Upper lobe of right lung (tissue), 1 donor: ENCODE data around the gene SIAH2. TPM values are rescaled to one million over a fixed set of nuclear protein-coding genes. Genes with fewer than 3 reads are reported as not detected.

Experiments used
- ATAC-seq: fragments of 200-7000 bp; cut with Tn5 transposase; one replicate; pipeline ENCODE4 v1.9.1; 2020; ENCODE audit warnings: mild to moderate bottlenecking, moderate library complexity
- DNase-seq: peaks from one replicate; pipeline ENCODE4 v3.0.0-alpha.2; 2020
- H3K27ac ChIP-seq: fragments of 200-600 bp; one replicate; pipeline ENCODE4 v1.8.0; 2022
- H3K27me3 ChIP-seq: fragments of 200-600 bp; one replicate; pipeline ENCODE4 v1.8.0; 2022; ENCODE audit warnings: mild to moderate bottlenecking
- H3K36me3 ChIP-seq: fragments of 200-600 bp; one replicate; pipeline ENCODE4 v1.8.0; 2022
- H3K4me1 ChIP-seq: fragments of 200-600 bp; one replicate; pipeline ENCODE4 v1.8.0; 2022
- H3K4me3 ChIP-seq: fragments of 200-600 bp; one replicate; pipeline ENCODE4 v1.8.0; 2022; ENCODE audit warnings: mild to moderate bottlenecking
- H3K9me3 ChIP-seq: fragments of 200-600 bp; one replicate; pipeline ENCODE4 v1.8.0; 2022
- intact Hi-C: fragments of 100-400 bp; cut with DNase I; formaldehyde crosslinking; loops from one replicate; pipeline ENCODE4 v1.11.0; 2022
- total RNA-seq: library from RNA; stranded (reverse); fragmentation: NEBNext Ultra II Directional; extraction: Animal tissue kit (Norgen Biotek cat#: 25700); gene quantifications from one replicate; pipeline ENCODE4 v1.2.1, GENCODE V29; 2021
- TF ChIP-seq, protein P1 (sequence below): fragments of 200-600 bp; IDR thresholded peaks from one replicate; pipeline ENCODE4 v1.8.0; 2022; ENCODE audit warnings: antibody characterized with exemption
- donor health status: DM: no; HTN: yes; CAD: no; lungs with severe emphysema.

The SIAH2 gene
- total RNA-seq, 1 donor from 2014 or later: 16.9 TPM

DNA sequence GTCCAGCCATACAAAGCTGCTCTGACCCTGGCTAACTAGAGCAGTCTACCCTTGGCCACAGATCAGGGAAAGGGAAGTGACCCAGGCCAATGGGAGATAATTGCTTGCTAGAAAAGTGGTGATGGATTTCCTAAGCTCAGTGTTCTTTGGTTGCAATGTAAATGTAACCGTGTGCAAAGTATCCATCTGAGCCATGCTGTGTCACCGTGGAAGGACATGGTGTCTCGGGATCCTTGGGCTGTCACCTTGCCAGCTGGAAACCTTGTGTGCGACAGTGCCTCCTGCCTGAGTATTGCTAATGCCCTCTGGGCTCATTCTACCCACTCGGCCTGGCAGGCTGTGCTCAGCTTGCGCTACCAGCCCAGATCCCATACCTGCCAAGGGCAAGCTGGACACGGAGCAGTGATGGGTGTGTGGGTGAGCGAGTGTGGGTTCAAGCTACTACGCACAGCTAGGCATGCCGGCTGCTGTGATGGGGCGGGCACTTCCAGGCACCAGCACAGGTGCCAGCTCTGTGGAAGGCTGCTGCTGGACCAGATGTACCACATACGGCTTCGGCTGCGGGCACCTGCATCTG is 10.7 kb upstream of the SIAH2 start:
- no peak overlapping the region for H3K4me3 ChIP-seq
- ATAC-seq (no peak), DNase-seq (no peak)
- no peaks in the 10 kb centered on the region for H3K9me3 ChIP-seq
- H3K4me1 ChIP-seq: no peaks in the 10 kb centered on the region
- no peaks in the 10 kb centered on the region for H3K27me3 ChIP-seq
- TF ChIP-seq, protein P1, sequence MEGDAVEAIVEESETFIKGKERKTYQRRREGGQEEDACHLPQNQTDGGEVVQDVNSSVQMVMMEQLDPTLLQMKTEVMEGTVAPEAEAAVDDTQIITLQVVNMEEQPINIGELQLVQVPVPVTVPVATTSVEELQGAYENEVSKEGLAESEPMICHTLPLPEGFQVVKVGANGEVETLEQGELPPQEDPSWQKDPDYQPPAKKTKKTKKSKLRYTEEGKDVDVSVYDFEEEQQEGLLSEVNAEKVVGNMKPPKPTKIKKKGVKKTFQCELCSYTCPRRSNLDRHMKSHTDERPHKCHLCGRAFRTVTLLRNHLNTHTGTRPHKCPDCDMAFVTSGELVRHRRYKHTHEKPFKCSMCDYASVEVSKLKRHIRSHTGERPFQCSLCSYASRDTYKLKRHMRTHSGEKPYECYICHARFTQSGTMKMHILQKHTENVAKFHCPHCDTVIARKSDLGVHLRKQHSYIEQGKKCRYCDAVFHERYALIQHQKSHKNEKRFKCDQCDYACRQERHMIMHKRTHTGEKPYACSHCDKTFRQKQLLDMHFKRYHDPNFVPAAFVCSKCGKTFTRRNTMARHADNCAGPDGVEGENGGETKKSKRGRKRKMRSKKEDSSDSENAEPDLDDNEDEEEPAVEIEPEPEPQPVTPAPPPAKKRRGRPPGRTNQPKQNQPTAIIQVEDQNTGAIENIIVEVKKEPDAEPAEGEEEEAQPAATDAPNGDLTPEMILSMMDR: no peak
- H3K27ac ChIP-seq: no peak overlapping the region
- intact Hi-C loops: no loop called here
- no peaks in the 10 kb centered on the region for H3K36me3 ChIP-seq

GRCh38 chr3:150771600-150771999 is 8.6 kb upstream of the SIAH2 start:
- H3K36me3 ChIP-seq: no peaks in the 10 kb centered on the region
- intact Hi-C loops: no loop called here

GRCh38 chr3:150770681-150771080 is 7.7 kb upstream of the SIAH2 start:
- Histone ChIP-seq H3K36me3 (no peaks in the 10 kb centered on the region), H3K9me3 (no peaks in the 10 kb centered on the region), H3K4me3 (no peak overlapping the region), H3K27me3 (no peaks in the 10 kb centered on the region), H3K27ac (no peak overlapping the region), H3K4me1 (no peaks in the 10 kb centered on the region)
- intact Hi-C loops: no loop called here
- TF ChIP-seq, protein P1: no peak
- ATAC-seq: no peak
- no peak for DNase-seq

More at GRCh38 chr3:150771600-150771999, 8.6 kb upstream of the SIAH2 start:
- Histone ChIP-seq H3K27me3 (no peaks in the 10 kb centered on the region), H3K4me1 (no peaks in the 10 kb centered on the region), H3K27ac (no peak overlapping the region), H3K4me3 (no peak overlapping the region), H3K9me3 (no peaks in the 10 kb centered on the region)
- TF ChIP-seq, protein P1: no peak
- no peak for DNase-seq
- no peak for ATAC-seq

- ATAC-seq (no peak), DNase-seq (no peak)
- intact Hi-C loops: no loop called here
- no peaks in the 10 kb centered on the region for H3K36me3 ChIP-seq
- TF ChIP-seq, protein P1: no peak
- no peaks in the 10 kb centered on the region for H3K27me3 ChIP-seq
- H3K4me1 ChIP-seq: peaks cover 4% of the 10 kb centered on the region
- H3K4me3 ChIP-seq: no peak overlapping the region
- no peaks in the 10 kb centered on the region for H3K9me3 ChIP-seq
- H3K27ac ChIP-seq: no peak overlapping the region
Measured at GRCh38 chr3:150766742-150767141, 3.8 kb upstream of the SIAH2 start.

DNA sequence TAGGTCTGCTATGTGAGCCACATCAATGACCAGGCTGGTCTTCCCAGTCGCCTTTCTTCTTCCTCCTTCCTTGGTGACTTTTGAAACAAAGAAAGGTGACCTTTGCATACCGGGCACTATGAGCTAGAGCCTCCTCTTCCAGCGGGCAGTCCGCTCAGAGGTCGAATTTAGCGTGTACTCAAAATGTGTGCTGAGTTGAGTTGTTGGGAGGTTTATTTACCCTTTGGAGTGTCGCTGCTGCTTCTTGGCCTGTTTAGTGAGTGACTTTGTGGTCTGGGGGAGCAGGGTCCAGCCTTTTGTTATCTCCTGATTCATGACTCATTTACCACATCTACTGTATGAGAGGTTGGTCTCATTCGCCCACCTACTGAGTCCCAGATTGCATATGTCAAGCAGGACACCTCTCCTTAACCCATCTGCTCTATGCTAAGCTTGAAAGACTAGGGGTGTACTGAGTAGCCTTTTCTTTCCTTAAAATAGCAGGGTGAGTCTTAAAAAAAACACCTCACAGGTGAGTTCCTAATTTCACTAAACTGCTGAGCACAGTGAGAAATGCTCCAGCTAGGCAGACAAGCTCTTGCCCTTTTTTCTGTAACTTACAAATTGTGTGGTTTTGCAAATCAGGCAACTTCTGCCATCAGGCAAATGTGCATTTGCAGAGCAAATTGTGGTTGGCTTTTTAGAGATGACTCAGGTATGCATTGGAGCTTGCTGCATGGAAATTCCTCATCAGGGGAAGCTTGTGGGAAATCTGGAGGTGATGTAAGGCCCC is 3.2 kb upstream of the SIAH2 start:
- no peak overlapping the region for H3K27ac ChIP-seq

More for the DNA sequence above, 3.2 kb upstream of the SIAH2 start:
- Histone ChIP-seq H3K36me3 (no peaks in the 10 kb centered on the region), H3K9me3 (no peaks in the 10 kb centered on the region), H3K4me3 (no peak overlapping the region), H3K27me3 (no peaks in the 10 kb centered on the region), H3K4me1 (peaks cover 7% of the 10 kb centered on the region)
- ATAC-seq (no peak), DNase-seq (no peak)
- intact Hi-C loops: no loop called here
- TF ChIP-seq, protein P1: no peak
